ENCODE measurements around the gene RBM38. TPM values are rescaled to one million over a fixed set of nuclear protein-coding genes. Genes with fewer than 3 reads are reported as not detected.

The RBM38 gene
- total RNA-seq, 1 donor from 2014 or later, result 28.1 TPM

GRCh38 chr20:57372581-57373350 is 18.4 kb upstream of the RBM38 start:
- intact Hi-C loops (cut with DNase I), result no loop called here
- DNase-seq (ENCODE audit: low spot score) (no peak), ATAC-seq (no peak)

- no peak for ATAC-seq
- intact Hi-C loops (cut with DNase I), result no loop called here
- DNase-seq (ENCODE audit: low spot score), result no peak
These were observed 16.8 kb upstream of the RBM38 start for GRCh38 chr20:57374343-57374930.

DNA sequence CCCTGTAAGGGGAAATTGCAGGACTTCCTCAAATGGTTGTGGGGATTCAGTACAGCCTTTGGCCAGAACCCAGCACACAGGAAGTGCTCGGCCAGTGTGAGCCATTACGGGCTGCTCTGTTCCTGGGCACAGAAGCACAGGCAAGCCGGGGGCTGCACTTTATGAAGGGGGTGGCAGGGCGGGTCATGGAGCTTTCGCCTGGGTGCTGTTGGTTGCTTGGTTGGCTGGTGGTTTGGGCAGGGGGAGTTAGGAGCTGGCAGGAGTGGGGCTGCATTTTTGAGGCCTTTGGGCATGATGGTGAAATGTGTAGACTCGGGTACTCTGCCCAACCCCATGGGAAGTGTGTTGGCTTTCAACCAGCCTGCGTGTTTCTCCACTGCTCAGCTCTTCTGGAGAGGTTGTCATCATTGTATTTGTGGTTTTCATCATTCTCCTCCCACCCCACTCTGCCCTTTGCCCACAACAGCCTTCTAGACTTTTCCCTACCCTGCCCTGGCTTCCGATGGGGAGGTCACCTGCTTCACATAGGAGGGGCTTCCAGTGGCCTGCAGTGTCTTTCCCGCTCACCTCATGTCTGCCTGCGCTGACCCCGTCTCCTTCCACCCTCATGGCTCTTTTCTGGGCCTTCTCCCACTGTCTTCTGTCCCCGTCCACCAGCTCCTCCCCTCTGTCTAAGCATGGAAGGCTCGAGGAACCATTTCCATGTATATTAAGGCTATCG is 16.1 kb upstream of the RBM38 start:
- ATAC-seq, result peak; percentile 79
- no peak for DNase-seq (ENCODE audit: low spot score)
- intact Hi-C loops (cut with DNase I), result no loop called here

DNA sequence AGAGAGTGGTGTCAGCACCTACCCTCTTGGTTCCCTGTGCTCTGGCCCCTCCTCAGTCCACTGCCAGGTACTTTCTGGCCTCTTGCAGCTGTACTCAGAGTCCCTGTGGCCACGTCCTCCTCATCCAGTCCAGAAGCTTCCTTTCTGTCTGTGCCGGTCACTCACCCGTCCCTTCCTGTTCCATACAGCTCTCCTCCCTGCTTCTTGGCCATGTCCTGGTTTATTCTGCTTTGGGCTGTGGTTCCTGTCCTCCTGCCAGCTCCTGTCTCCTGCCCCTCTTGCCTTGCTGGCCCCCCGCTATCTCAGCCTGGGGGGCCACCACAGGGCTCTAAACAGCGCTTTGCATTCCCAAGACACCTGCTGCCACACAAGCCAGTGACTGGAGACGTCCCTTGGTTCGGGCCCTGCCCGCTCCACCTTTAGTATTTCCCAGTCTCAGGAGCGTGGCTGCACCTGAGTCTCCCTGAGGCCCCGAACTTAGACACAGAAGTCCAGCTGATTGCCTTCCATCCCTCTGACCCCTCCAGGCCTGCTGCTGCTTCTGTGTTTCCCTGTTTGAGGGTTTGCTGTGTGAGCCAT is 15.5 kb upstream of the RBM38 start:
- ATAC-seq (peak; percentile 35), DNase-seq (ENCODE audit: low spot score) (no peak)
- intact Hi-C loops (cut with DNase I), result no loop called here

DNA sequence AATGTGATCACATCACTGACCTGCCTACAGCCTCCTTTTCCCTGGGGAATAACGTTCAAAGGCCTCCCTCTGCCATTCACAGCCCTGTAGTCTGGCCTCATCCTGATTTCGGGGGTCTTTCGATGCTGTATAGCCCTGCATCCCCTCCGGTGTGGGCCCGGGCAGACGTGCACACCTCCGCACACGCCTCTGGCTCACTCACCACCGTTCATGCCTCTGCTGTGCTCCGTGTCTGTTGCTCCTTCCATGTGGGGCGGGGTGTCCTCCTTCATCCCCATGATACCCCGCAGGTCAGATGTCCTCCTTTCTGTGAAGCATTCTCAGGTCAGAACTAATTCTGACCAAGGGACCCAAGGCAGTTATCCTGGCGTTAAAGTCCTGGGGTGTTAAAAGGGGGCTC is 13.8 kb upstream of the RBM38 start:
- ATAC-seq (no peak), DNase-seq (ENCODE audit: low spot score) (no peak)
- intact Hi-C loops (cut with DNase I), result no loop called here

DNA sequence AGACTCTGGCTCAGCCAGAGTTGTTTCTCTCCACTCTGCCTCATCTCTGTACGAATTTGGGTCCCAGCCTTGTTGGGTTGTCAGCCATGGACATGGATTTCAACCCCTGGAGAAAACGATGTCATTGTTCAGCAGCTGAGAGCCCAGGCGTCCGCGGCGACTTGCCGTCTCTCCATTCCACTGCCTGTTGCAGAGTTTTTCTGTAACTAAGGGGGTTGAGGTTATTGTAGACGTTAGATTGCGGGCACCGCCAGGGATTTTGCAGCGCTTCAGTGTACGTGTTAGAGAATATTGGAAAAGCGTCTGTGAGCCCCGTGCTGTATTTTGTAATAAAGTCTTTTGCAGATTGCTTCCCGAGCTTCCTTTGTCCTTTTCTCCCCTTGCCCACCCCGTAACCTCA is 13.1 kb upstream of the RBM38 start:
- intact Hi-C loops (cut with DNase I), result no loop called here
- no peak for ATAC-seq
- no peak for DNase-seq (ENCODE audit: low spot score)

DNA sequence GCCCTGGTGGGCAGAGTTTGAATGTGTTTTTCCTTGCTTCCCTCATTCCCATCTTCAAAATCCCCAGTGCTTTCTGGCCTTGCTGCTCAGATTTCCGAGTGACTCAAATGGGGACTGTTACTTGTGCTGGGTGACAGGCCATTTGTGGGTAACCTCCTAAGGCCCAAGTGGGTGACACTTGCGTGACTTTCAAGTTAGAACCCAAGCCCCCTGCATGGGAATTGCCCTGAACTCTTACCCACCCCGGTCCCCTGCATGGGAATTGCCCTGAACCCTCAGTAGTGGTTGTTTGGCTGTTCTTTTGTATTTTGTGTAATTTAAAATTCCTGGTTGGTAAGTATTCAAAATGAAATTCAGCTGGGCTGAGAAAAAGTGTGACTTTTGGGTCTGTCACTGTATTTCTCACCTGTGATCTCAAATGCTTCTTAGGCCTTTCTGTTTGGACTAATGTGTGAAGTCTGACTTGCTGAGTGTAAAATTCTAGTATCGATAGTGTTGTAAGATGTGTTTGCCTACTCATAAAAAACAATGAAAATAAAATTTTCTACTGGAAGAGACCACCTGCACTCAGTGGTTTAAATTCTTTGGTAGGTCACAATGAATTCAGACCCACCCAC is 12.4 kb upstream of the RBM38 start:
- DNase-seq (ENCODE audit: low spot score), result no peak
- intact Hi-C loops (cut with DNase I), result no loop called here
- no peak for ATAC-seq

- no peak for ATAC-seq
- intact Hi-C loops (cut with DNase I), result no loop called here
- no peak for DNase-seq (ENCODE audit: low spot score)
These were observed 11.9 kb upstream of the RBM38 start for GRCh38 chr20:57379263-57379647.

DNA sequence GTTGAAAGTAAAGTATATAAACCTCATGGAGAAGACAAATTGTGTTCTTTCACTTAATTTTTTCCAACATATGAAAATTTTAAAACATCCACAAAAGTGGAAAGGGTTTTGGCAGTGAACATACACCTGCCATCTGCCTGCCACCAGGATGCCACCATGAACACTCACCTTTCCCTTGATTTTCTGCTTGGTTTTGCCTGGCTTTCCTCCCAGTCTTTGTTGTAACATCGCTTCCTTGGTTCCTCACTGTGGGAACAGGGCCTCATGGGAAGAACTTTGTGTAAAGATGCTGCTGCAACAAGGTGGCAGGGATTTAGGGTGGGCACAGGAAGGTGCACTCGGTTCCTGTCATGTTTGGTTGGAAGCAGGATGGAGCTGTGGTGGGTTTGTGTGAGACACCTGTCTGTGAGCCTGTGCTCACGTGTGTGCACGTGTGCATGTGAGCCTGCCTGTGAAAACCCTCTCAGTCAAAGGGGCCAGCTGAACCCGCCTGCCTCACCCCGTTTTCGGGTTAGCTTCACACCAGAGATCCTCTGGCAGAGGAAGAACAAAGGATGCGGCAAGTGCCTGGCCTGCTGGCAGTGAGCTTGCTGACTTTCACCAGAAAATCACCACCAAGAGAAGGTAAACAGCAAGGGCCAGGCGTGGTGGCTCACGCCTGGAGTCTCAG is 11.0 kb upstream of the RBM38 start:
- no peak for ATAC-seq
- no peak for DNase-seq (ENCODE audit: low spot score)
- intact Hi-C loops (cut with DNase I), result loop anchor here (2.0 kb wide), 1 partner anchor 115 kb away; no protein-coding TSS in a partner anchor

DNA sequence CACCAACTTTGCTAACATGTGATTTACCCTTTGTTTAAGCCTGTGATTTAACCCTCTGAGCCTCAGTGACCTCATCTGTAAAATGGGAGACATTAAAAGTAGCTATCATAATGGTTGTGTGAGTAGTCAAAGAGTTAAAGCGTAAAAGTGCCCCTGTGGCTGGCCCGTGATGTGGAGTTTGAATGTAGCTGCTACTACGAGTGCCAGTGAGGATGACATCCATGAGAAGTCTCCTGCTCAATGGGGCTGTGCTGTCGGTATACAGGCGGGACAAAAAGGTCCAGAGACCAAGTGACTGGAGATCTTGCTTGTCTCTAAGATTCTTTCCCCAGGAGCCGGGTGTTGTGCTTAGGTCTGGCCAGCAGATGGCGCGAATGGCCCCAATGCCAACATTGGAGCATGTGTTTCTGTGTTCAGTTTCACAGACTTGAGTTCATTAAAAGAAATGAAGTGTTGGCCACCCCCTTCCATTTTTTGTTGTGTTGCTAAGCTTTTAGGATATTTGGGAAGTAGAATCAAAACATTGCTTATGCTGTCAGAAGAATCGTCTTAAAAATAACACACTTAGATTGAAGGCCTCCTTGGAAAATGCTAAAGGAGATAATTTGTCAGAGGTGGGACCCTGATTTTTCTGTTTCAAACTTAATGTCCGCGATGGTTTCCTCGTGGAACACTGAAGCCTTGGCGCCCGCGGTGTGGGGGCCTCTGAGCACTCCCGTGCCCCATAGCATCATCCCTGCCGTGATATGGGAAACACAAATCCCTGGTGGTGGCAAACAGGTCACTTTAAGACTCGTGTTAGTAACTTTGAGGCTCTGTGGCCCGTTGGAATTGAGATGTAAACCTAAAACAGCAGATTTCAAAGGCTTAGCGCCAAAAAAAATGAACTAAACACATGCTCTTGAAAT is 9.3 kb upstream of the RBM38 start:
- intact Hi-C loops (cut with DNase I), result loop anchor here (2.0 kb wide), 1 partner anchor 113 kb away; no protein-coding TSS in a partner anchor
- ATAC-seq (peak; percentile 76), DNase-seq (ENCODE audit: low spot score) (peak; percentile 94)

- ATAC-seq, result no peak
- intact Hi-C loops (cut with DNase I), result no loop called here
- no peak for DNase-seq (ENCODE audit: low spot score)
These were observed 8.7 kb upstream of the RBM38 start for GRCh38 chr20:57382516-57382915.

DNA sequence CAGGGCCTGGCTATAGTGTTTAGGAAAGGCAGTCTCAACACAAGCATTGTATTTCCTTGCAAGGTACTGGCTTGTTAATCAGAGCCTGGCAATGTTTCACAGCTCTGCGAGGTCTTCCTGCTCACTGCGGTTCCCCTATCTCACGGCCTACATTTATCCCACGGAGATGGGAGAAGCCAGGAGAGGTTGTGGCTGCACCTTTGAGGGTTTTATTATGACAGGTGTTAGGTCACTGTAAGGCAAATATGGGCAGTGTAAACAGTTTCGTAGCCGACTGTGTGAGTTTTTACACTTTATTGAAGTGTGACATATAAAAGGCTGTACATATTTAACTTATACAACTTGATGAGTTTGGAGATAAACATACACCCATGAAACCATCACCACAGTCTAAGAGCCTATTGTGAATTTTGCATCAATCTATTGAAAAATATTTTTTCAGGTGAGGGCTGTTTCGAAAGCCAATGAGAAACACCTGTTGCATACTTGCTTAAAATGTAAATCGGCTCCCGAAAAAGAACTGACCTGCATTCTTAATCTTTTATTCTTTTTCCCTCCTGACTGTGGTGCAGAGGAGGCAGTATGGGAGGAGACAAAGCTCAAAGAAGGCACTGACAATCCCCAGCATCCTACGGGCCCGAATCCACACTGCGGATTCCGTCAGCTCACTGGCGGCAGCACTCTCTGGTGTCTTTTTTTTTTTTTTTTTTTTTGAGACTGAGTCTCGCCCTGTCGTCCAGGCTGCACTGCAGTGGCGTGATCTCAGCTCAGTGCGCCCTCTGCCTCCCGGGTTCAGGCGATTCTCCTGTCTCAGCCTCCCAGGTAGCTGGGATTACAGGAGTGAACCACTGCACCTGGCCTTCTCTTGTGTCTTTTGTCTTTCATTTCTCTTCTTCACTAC is 7.5 kb upstream of the RBM38 start:
- intact Hi-C loops (cut with DNase I), result no loop called here
- DNase-seq (ENCODE audit: low spot score), result no peak
- ATAC-seq, result no peak

- DNase-seq (ENCODE audit: low spot score) (no peak), ATAC-seq (no peak)
- intact Hi-C loops (cut with DNase I), result no loop called here
These were observed 6.7 kb upstream of the RBM38 start for GRCh38 chr20:57384486-57384885.

- intact Hi-C loops (cut with DNase I), result no loop called here
- no peak for ATAC-seq
- DNase-seq (ENCODE audit: low spot score), result peak; percentile 54
These were observed 6.0 kb upstream of the RBM38 start for GRCh38 chr20:57384953-57385761.

GRCh38 chr20:57385940-57386339 is 5.3 kb upstream of the RBM38 start:
- intact Hi-C loops (cut with DNase I), result no loop called here
- DNase-seq (ENCODE audit: low spot score) (no peak), ATAC-seq (no peak)

DNA sequence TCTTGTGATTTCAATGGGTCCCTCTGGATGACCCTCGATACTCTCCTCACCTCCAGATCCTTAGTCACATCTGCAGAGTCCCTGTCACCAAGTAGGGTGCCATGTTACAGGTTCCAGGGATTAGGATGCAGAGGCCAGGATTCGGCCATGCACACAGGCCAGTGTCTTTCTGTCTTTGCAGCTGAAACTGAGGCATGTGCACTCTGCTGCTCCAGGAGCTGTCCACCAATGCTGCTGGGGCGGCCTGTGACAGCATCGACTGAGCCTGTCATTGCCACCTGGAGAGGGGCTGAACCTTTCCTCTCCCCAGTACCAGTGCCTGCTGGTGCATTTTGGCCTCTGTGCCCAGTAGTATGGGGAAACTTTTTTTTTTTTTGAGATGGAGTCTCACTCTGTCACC is 4.4 kb upstream of the RBM38 start:
- intact Hi-C loops (cut with DNase I), result no loop called here
- ATAC-seq, result no peak

More for the DNA sequence above, 4.4 kb upstream of the RBM38 start:
- no peak for DNase-seq (ENCODE audit: low spot score)
